Neural progenitor cell (in vitro differentiated cells): ENCODE results near the gene TFCP2L1. TPM values are rescaled to one million over a fixed set of nuclear protein-coding genes. Genes with fewer than 3 reads are reported as not detected.

Experiments
- DNase-seq: peaks from one replicate; pipeline ENCODE4 v3.0.0-alpha.2; 2016; ENCODE audit warnings: low spot score
- H2AFZ ChIP-seq: fragments of 200-600 bp; sonication (generic); replicated peaks from 2 replicates; pipeline ENCODE4 v1.6.1; 2016; ENCODE audit warnings: antibody characterized with exemption
- H3F3A ChIP-seq: fragments of 200-600 bp; sonication (generic); 2 replicates; pipeline ENCODE4 v1.6.1; 2016; ENCODE audit warnings: antibody characterized with exemption, low read depth
- H3K27ac ChIP-seq: fragments of 200-600 bp; sonication (generic); 2 replicates; pipeline ENCODE4 v1.5.1; 2016; ENCODE audit warnings: mild to moderate bottlenecking
- H3K27me3 ChIP-seq: fragments of 200-600 bp; sonication (generic); 2 replicates; pipeline ENCODE4 v1.6.1; 2016; ENCODE audit warnings: mild to moderate bottlenecking, moderate library complexity
- H3K36me3 ChIP-seq: fragments of 200-600 bp; sonication (generic); 2 replicates; pipeline ENCODE4 v1.5.1; 2016
- H3K4me1 ChIP-seq: fragments of 200-600 bp; sonication (generic); 2 replicates; pipeline ENCODE4 v1.6.1; 2016; ENCODE audit warnings: mixed run types
- H3K4me2 ChIP-seq: fragments of 200-600 bp; sonication (generic); 2 replicates; pipeline ENCODE4 v1.6.1; 2016
- H3K4me3 ChIP-seq: fragments of 200-600 bp; sonication (generic); 2 replicates; pipeline ENCODE4 v1.5.1; 2016
- H3K79me2 ChIP-seq: fragments of 200-600 bp; sonication (generic); 2 replicates; pipeline ENCODE4 v1.6.1; 2016; ENCODE audit warnings: low read depth
- H3K9ac ChIP-seq: fragments of 200-600 bp; sonication (generic); 2 replicates; pipeline ENCODE4 v1.6.1; 2016
- H3K9me3 ChIP-seq: fragments of 200-600 bp; sonication (generic); 2 replicates; pipeline ENCODE4 v1.5.1; 2016; ENCODE audit warnings: low read depth
- H4K20me1 ChIP-seq: fragments of 200-600 bp; sonication (generic); 2 replicates; pipeline ENCODE4 v1.6.1; 2016; ENCODE audit warnings: low read depth
- H3K27ac Mint-ChIP-seq: 3 replicates; pipeline ENCODE4 v1.8.0; 2021; ENCODE audit warnings: mixed read lengths
- H3K27me3 Mint-ChIP-seq: 2 replicates; pipeline ENCODE4 v1.8.0; 2022; ENCODE audit warnings: low read depth, mild to moderate bottlenecking, inconsistent platforms, moderate library complexity, mixed read lengths; ENCODE audit not compliant: insufficient read depth
- H3K36me3 Mint-ChIP-seq: 3 replicates; pipeline ENCODE4 v1.8.0; 2021; ENCODE audit warnings: mixed read lengths
- H3K4me1 Mint-ChIP-seq: 3 replicates; pipeline ENCODE4 v1.8.0; 2021; ENCODE audit warnings: mixed read lengths
- H3K4me3 Mint-ChIP-seq: 3 replicates; pipeline ENCODE4 v1.8.0; 2021; ENCODE audit warnings: mild to moderate bottlenecking, moderate library complexity, mixed read lengths
- H3K9me3 Mint-ChIP-seq: 3 replicates; pipeline ENCODE4 v1.8.0; 2020; ENCODE audit warnings: mixed read lengths
- EZH2 ChIP-seq: fragments of 200-600 bp; sonication (generic); IDR thresholded peaks from 2 replicates; pipeline ENCODE4 v1.6.1; 2017; ENCODE audit warnings: antibody characterized with exemption, mild to moderate bottlenecking, moderate library complexity
- EZH2phosphoT487 ChIP-seq: fragments of 200-600 bp; sonication (generic); IDR thresholded peaks from 2 replicates; pipeline ENCODE4 v1.6.1; 2017; ENCODE audit warnings: antibody characterized with exemption
- total RNA-seq: library from RNA; depleted of rRNA; stranded (reverse); fragments of >200 nt; gene quantifications from 2 replicates; pipeline ENCODE4 v1.2.3, GENCODE V29; 2015; ENCODE audit warnings: low replicate concordance
- TF ChIP-seq, protein P1 (sequence below): fragments of 200-600 bp; sonication (generic); IDR thresholded peaks from 2 replicates; pipeline ENCODE4 v1.5.1; 2017; ENCODE audit warnings: antibody characterized with exemption, mild to moderate bottlenecking

Gene TFCP2L1
- total RNA-seq, 1 donor from 2014 or later: 0.04 TPM

DNA sequence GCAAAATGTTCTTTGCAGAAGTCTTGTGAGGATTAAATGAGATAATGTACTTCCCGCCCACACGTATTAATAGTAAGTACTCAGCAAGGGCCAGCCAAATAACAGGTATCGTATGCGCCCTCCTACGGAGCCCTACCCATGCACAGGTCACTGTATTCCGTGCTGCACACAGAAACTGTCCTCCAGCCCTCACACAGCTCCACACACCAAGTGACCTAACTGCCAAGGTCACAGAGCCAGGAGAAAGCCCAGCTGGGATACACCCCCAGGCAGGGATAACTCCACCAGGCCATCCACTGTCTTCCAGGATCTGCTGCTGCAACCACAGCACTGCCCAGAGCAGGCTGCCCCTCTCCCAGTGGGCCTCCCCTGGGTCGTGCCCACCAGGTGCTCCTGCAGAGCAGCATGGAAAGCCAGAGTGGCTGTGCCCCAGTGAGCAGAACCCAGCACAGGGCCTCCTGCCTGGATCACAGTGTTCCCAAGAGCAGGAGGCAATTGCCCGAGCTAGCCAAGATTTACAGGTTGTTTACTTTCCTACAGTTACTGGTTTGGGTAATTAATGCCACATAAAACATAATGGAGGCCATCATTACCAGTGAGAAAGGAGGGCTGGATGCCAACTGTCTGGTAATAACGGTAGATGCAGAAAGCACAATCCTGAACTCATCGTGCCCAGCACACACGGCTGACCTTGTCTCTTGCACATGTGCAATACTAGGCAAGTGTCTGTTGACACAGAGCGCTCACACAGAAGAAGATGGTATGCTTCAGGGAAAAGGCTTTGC is 24.4 kb downstream of the TFCP2L1 start:
- Mint-ChIP-seq H3K36me3 (no peaks in the 10 kb centered on the region), H3K27ac (no peak overlapping the region)
- H3K27me3 ChIP-seq: no peaks in the 10 kb centered on the region

DNA sequence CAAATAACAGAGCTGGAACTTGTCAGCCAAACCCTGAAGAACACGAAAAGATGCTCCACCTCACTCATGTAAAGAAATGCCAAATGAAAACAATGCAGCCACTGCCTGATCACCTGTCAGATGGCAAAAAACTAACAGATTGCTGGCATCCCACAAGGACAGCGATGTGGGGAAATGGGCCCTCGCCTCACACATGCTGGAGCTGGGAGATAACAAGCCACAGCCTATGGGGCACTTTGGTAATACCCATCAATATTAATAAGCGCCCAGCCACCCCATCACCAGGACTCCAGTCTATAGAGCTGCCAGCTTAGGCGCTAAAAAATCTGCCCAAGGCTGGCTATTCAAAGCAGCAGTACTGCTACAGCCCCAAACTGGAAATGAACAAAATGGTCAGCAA is 27.0 kb downstream of the TFCP2L1 start:
- Mint-ChIP-seq H3K9me3 (peaks cover 3% of the 10 kb centered on the region), H3K27ac (no peak overlapping the region), H3K4me3 (no peak overlapping the region), H3K27me3 (peaks cover 7% of the 10 kb centered on the region), H3K4me1 (peaks cover 5% of the 10 kb centered on the region), H3K36me3 (no peaks in the 10 kb centered on the region)
- Histone ChIP-seq H3K9ac (no peak overlapping the region), H3K4me2 (no peak overlapping the region), H3K79me2 (no peaks in the 10 kb centered on the region), H3K27me3 (no peaks in the 10 kb centered on the region), H4K20me1 (no peaks in the 10 kb centered on the region), H3F3A (no peaks in the 10 kb centered on the region), H3K9me3 (no peaks in the 10 kb centered on the region), H3K27ac (no peak overlapping the region), H3K4me3 (no peak overlapping the region), H3K4me1 (no peaks in the 10 kb centered on the region), H3K36me3 (no peaks in the 10 kb centered on the region), H2AFZ (no peak overlapping the region)
- no peak for TF ChIP-seq EZH2phosphoT487
- TF ChIP-seq, protein P1, sequence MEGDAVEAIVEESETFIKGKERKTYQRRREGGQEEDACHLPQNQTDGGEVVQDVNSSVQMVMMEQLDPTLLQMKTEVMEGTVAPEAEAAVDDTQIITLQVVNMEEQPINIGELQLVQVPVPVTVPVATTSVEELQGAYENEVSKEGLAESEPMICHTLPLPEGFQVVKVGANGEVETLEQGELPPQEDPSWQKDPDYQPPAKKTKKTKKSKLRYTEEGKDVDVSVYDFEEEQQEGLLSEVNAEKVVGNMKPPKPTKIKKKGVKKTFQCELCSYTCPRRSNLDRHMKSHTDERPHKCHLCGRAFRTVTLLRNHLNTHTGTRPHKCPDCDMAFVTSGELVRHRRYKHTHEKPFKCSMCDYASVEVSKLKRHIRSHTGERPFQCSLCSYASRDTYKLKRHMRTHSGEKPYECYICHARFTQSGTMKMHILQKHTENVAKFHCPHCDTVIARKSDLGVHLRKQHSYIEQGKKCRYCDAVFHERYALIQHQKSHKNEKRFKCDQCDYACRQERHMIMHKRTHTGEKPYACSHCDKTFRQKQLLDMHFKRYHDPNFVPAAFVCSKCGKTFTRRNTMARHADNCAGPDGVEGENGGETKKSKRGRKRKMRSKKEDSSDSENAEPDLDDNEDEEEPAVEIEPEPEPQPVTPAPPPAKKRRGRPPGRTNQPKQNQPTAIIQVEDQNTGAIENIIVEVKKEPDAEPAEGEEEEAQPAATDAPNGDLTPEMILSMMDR: no peak
- TF ChIP-seq EZH2: no peak
- DNase-seq: no peak

More for the DNA sequence above, 24.4 kb downstream of the TFCP2L1 start:
- no peaks in the 10 kb centered on the region for H3K36me3 ChIP-seq
- Mint-ChIP-seq H3K27me3 (peaks cover 7% of the 10 kb centered on the region), H3K9me3 (peaks cover 3% of the 10 kb centered on the region), H3K4me1 (peaks cover 5% of the 10 kb centered on the region), H3K4me3 (no peak overlapping the region)
- H3K9ac ChIP-seq: no peak overlapping the region
- H3K4me3 ChIP-seq: no peak overlapping the region
- H4K20me1 ChIP-seq: no peaks in the 10 kb centered on the region
- no peak overlapping the region for H3K27ac ChIP-seq
- H3F3A ChIP-seq: no peaks in the 10 kb centered on the region
- DNase-seq: no peak
- no peaks in the 10 kb centered on the region for H3K4me1 ChIP-seq
- no peak overlapping the region for H3K4me2 ChIP-seq
- no peaks in the 10 kb centered on the region for H3K9me3 ChIP-seq
- H3K79me2 ChIP-seq: no peaks in the 10 kb centered on the region
- no peak overlapping the region for H2AFZ ChIP-seq
- TF ChIP-seq, protein P1: no peak
- TF ChIP-seq EZH2 (no peak), EZH2phosphoT487 (no peak)

DNA sequence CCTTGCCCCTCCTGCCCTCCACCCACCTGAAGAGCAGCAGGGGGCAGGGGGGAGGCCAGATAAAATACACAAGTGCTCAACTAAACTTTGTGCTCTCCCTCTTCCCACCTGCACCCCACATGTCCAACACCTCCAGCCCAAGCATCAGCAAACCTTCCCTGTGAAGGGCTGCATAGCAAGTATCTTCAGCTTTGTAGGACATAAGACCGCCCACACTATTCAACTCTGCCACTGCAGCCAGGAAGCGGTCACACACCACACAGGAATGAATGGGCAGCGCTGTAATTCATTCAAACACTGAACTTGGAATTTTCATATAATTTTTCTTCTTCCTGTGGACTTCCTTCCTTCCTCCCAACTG is 27.5 kb downstream of the TFCP2L1 start:
- Histone ChIP-seq H3K36me3 (no peaks in the 10 kb centered on the region), H3K9me3 (no peaks in the 10 kb centered on the region), H3F3A (no peaks in the 10 kb centered on the region), H3K79me2 (no peaks in the 10 kb centered on the region), H3K27me3 (no peaks in the 10 kb centered on the region), H3K9ac (no peak overlapping the region), H2AFZ (no peak overlapping the region), H3K4me1 (no peaks in the 10 kb centered on the region), H3K4me3 (no peak overlapping the region), H3K4me2 (no peak overlapping the region), H4K20me1 (no peaks in the 10 kb centered on the region), H3K27ac (no peak overlapping the region)
- Mint-ChIP-seq H3K27ac (no peak overlapping the region), H3K4me3 (no peak overlapping the region), H3K9me3 (peaks cover 3% of the 10 kb centered on the region), H3K36me3 (no peaks in the 10 kb centered on the region), H3K4me1 (peaks cover 5% of the 10 kb centered on the region), H3K27me3 (peaks cover 7% of the 10 kb centered on the region)
- TF ChIP-seq, protein P1: no peak
- TF ChIP-seq EZH2 (no peak), EZH2phosphoT487 (no peak)
- DNase-seq: no peak
